Measurements from ENCODE around the gene SYNPO.

SYNPO gene

GRCh38 chr5:150641006-150641570 is 628 bp downstream of the SYNPO start:
- no peak for DNase-seq

- no peak for DNase-seq
These were observed 1.5 kb downstream of the SYNPO start for GRCh38 chr5:150641824-150642566.

- DNase-seq = no peak
These were observed 2.1 kb downstream of the SYNPO start for GRCh38 chr5:150642567-150642927.

- no peak for DNase-seq
These were observed 2.7 kb downstream of the SYNPO start for GRCh38 chr5:150642991-150643710.

GRCh38 chr5:150644058-150644457 is 3.6 kb downstream of the SYNPO start:
- no peak for DNase-seq

GRCh38 chr5:150644514-150644913 is 4.1 kb downstream of the SYNPO start:
- no peak for DNase-seq

- DNase-seq = peak in 1 of 56 donors; percentile 35
These were observed 4.7 kb downstream of the SYNPO start for GRCh38 chr5:150645070-150645700.

GRCh38 chr5:150647275-150648251 is 7.1 kb downstream of the SYNPO start:
- peak in 4 of 56 donors; percentile 20 to 36 (median 28) for DNase-seq

GRCh38 chr5:150648294-150649107 is 8.0 kb downstream of the SYNPO start:
- DNase-seq = no peak

- DNase-seq = no peak
These were observed 8.9 kb downstream of the SYNPO start for GRCh38 chr5:150649108-150650020.

- no peak for DNase-seq
These were observed 9.9 kb downstream of the SYNPO start for GRCh38 chr5:150650021-150651006.

GRCh38 chr5:150651382-150651781 is 10.9 kb downstream of the SYNPO start:
- no peak for DNase-seq

GRCh38 chr5:150651924-150652671 is 11.6 kb downstream of the SYNPO start:
- no peak for DNase-seq

- DNase-seq = no peak
These were observed 12.8 kb downstream of the SYNPO start for GRCh38 chr5:150653145-150653761.

- DNase-seq = no peak
These were observed 13.5 kb downstream of the SYNPO start for GRCh38 chr5:150653762-150654556.
